OCI-LY3 (cell line): ENCODE data around the gene ZDHHC16.
"Not testable (repeated sequence)": the region's sequence is repeated elsewhere in the genome, so short reads cannot be mapped to it uniquely, and the experiment has no call there.

Experiments
- H2AFZ ChIP-seq: fragments of 200-600, 300-600 bp; shearing (Covaris generic); 2 replicates; pipeline ENCODE4 v1.6.0; 2014; ENCODE audit warnings: antibody characterized with exemption, low read depth, low read length
- H3K27ac ChIP-seq: fragments of 200-600, 300-600 bp; sonication (generic); 2 replicates; pipeline ENCODE4 v1.5.1; 2014; ENCODE audit warnings: mild to moderate bottlenecking, low read length, moderate library complexity, mixed read lengths
- H3K27me3 ChIP-seq: fragments of 200-600, 300-600 bp; sonication (generic); 2 replicates; pipeline ENCODE4 v1.6.1; 2014; ENCODE audit warnings: low read depth, low read length, mixed read lengths
- H3K36me3 ChIP-seq: fragments of 200-600, 300-600 bp; sonication (generic); replicated peaks from 2 replicates; pipeline ENCODE3; 2014; ENCODE audit warnings: low read depth, low read length, mixed read lengths
- H3K4me1 ChIP-seq: fragments of 300-600, 200-600 bp; sonication (generic); 2 replicates; pipeline ENCODE4 v1.6.1; 2014; ENCODE audit warnings: low read length, mixed read lengths
- H3K4me2 ChIP-seq: fragments of 200-600, 300-600 bp; sonication (generic); 2 replicates; pipeline ENCODE4 v1.6.1; 2014; ENCODE audit warnings: low read length, mixed read lengths
- H3K4me3 ChIP-seq: fragments of 300-600, 200-600 bp; sonication (generic); 2 replicates; pipeline ENCODE4 v1.5.1; 2014; ENCODE audit warnings: antibody characterized with exemption, mild to moderate bottlenecking, low read length, moderate library complexity
- H3K79me2 ChIP-seq: fragments of 300-600, 200-600 bp; shearing (Covaris generic); 2 replicates; pipeline ENCODE4 v1.6.1; 2014; ENCODE audit warnings: mild to moderate bottlenecking, low read length, mixed read lengths
- H3K9ac ChIP-seq: fragments of 300-600, 200-600 bp; shearing (Covaris generic); 2 replicates; pipeline ENCODE4 v1.6.0; 2014; ENCODE audit warnings: mild to moderate bottlenecking, low read length, moderate library complexity
- H3K9me3 ChIP-seq: fragments of 200-600, 300-600 bp; shearing (Covaris generic); 2 replicates; pipeline ENCODE4 v1.6.1; 2014; ENCODE audit warnings: low read length, mixed read lengths; ENCODE audit not compliant: insufficient read depth
- H4K20me1 ChIP-seq: fragments of 200-600, 300-600 bp; sonication (generic); 2 replicates; pipeline ENCODE4 v1.6.1; 2016; ENCODE audit warnings: low read length, mixed read lengths; ENCODE audit not compliant: insufficient read depth
- EZH2phosphoT487 ChIP-seq: fragments of 200-600 bp; shearing (Covaris generic); IDR thresholded peaks from 2 replicates; pipeline ENCODE4 v1.6.1; 2018; ENCODE audit warnings: antibody characterized with exemption, mixed run types, low read depth
- TF ChIP-seq, protein P1 (sequence below): fragments of 200-600, 300-600 bp; sonication (generic); IDR thresholded peaks from 2 replicates; pipeline ENCODE4 v1.5.1; 2014; ENCODE audit warnings: antibody characterized with exemption, low read length, low read depth

The ZDHHC16 gene

DNA sequence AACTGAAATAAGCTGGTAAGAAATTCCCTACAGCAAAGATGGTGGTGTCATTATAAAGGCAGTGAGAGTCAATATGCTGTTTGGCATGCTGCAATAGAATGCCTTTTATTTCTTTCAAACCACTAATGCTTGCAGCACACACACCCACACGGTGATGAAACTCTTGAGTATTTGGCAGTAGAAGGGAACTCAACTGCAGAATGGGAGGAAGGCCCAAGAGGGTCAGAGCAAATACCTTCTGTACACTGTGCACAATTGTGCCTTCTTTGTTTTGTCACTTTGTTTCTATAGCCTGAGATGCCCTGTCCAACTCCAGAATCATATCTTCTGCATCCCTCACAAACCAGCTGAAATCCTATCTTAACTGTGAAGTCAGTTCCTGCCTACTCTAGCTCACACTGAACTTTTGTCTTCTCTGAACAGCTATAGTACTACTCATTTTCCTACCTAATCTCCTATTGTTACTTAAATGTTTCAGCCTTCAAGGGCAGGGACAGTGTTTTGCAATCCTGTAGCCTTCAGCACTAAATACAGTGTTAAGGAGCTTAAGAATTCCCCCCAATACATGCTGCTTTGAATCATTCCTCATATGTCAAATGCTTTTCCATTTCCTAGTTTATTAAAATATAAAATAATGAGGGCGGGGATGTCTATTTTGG, 30.1 kb downstream of the ZDHHC16 start:
- no peaks in the 10 kb centered on the region for H4K20me1 ChIP-seq
- no peak overlapping the region for H3K4me2 ChIP-seq
- H3K9ac ChIP-seq, result no peak overlapping the region
- no peaks in the 10 kb centered on the region for H3K27me3 ChIP-seq
- no peak overlapping the region for H3K27ac ChIP-seq
- no peak for TF ChIP-seq EZH2phosphoT487
- TF ChIP-seq, protein P1, sequence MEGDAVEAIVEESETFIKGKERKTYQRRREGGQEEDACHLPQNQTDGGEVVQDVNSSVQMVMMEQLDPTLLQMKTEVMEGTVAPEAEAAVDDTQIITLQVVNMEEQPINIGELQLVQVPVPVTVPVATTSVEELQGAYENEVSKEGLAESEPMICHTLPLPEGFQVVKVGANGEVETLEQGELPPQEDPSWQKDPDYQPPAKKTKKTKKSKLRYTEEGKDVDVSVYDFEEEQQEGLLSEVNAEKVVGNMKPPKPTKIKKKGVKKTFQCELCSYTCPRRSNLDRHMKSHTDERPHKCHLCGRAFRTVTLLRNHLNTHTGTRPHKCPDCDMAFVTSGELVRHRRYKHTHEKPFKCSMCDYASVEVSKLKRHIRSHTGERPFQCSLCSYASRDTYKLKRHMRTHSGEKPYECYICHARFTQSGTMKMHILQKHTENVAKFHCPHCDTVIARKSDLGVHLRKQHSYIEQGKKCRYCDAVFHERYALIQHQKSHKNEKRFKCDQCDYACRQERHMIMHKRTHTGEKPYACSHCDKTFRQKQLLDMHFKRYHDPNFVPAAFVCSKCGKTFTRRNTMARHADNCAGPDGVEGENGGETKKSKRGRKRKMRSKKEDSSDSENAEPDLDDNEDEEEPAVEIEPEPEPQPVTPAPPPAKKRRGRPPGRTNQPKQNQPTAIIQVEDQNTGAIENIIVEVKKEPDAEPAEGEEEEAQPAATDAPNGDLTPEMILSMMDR, result no peak
- H3K4me3 ChIP-seq, result no peak overlapping the region
- H2AFZ ChIP-seq, result no peak overlapping the region
- H3K9me3 ChIP-seq, result no peaks in the 10 kb centered on the region
- H3K36me3 ChIP-seq, result peaks cover 27% of the 10 kb centered on the region
- peaks cover 12% of the 10 kb centered on the region for H3K4me1 ChIP-seq
- H3K79me2 ChIP-seq, result no peaks in the 10 kb centered on the region

DNA sequence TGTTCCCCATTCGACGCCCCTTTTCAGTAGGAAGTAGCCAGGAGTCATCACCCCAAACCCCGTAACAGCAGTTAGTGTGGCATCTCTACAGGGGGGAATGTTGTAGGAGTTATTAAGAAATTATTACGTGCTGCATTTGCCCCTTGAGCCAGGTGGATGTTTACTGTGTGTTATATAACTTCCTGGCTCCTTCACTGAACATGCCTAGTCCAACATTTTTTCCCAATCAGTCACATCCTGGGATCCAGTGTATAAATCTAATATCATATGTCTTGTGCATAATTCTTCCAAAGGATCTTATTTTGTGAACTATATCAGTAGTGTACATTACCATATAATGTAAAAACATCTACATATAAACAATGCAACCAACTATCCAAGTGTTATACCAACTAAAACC, 33.4 kb downstream of the ZDHHC16 start:
- H2AFZ ChIP-seq, H3K79me2 ChIP-seq, H3K27ac ChIP-seq, H3K4me2 ChIP-seq, H3K9me3 ChIP-seq, H3K27me3 ChIP-seq, H3K4me3 ChIP-seq, H4K20me1 ChIP-seq, H3K9ac ChIP-seq: not testable (repeated sequence)
- peaks cover 26% of the 10 kb centered on the region for H3K36me3 ChIP-seq
- H3K4me1 ChIP-seq, result peaks cover 12% of the 10 kb centered on the region

DNA sequence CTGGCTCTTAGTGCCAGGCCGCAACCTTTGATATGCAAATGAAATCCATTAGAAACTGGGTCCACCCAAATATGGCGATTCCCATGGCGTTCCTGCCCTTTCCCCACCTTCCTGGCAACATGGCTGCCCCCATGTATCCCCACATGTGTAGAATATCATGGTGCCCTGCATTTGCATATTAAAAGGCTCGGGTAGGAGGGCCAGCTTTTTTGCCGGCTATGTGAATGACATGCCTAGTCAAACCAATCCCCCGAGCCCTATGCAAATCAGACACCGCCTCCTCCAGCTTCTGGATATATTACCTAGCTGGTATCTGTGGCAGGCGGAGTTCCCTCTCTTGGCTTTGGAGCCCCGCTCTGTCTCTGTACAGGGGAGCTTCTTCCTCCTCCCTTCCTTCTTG, 34.0 kb downstream of the ZDHHC16 start:
- no peaks in the 10 kb centered on the region for H4K20me1 ChIP-seq

DNA sequence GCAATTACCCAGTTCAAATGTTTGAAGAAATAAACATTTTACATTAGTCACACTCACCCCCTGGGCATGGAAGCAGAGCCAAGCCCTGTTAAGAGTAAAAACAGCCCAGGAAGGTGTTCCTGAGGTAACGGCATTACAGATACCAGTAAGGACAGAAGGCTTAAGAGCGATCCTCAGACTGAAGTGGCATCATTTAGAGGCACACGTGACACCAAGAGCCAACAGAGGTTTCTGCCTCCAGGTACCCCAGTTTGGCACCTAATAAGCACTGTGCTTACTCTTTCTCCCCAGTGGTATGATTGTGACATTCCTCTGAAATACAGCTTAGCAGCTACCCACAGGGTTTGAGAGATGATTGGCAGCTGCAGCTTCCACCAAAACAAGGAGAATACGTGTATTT, 35.1 kb downstream of the ZDHHC16 start:
- Histone ChIP-seq H4K20me1 (no peaks in the 10 kb centered on the region), H3K9ac (no peak overlapping the region)
- TF ChIP-seq, protein P1, result no peak
- no peak for TF ChIP-seq EZH2phosphoT487

More for the DNA sequence above, 34.0 kb downstream of the ZDHHC16 start:
- Histone ChIP-seq H3K9me3 (no peaks in the 10 kb centered on the region), H3K9ac (no peak overlapping the region), H3K4me3 (no peak overlapping the region), H3K79me2 (peaks cover 5% of the 10 kb centered on the region; the same call in 1 of the 2 replicates), H3K4me1 (peaks cover 12% of the 10 kb centered on the region), H3K36me3 (peaks cover 21% of the 10 kb centered on the region), H3K27me3 (no peaks in the 10 kb centered on the region), H3K4me2 (no peak overlapping the region), H3K27ac (no peak overlapping the region), H2AFZ (no peak overlapping the region)
- TF ChIP-seq EZH2phosphoT487, result no peak
- TF ChIP-seq, protein P1, result no peak

More for the DNA sequence above, 35.1 kb downstream of the ZDHHC16 start:
- Histone ChIP-seq H3K4me2 (no peak overlapping the region), H3K36me3 (peaks cover 13% of the 10 kb centered on the region), H3K27ac (no peak overlapping the region), H3K4me3 (no peak overlapping the region), H3K27me3 (no peaks in the 10 kb centered on the region), H3K9me3 (no peaks in the 10 kb centered on the region), H3K4me1 (peaks cover 12% of the 10 kb centered on the region), H3K79me2 (peaks cover 8% of the 10 kb centered on the region), H2AFZ (no peak overlapping the region)
